ENCODE data around the gene BGLAP. TPM values are rescaled to one million over a fixed set of nuclear protein-coding genes. Genes with fewer than 3 reads are reported as not detected.

BGLAP gene
- total RNA-seq, 1 donor from 2014 or later: not detected

DNA sequence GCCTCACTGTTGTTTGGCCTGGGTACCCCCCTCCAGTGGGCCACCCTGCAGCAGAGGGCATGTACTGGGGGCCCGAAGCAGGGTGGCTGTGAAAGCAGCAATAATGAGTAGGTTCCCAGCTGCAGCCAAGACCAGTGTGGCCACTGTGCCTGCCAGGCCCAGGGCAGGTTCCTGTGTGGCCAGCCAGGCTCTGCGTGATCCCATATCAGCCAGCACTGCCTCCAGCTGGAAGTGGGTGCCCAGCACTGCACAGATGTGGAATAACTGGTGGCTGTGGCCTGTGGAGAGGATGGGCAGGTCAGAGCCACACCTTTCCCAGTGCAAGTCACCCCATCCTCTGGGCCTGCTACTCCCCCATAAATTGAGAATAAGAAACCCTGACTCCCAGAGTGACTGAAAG, 2.1 kb downstream of the BGLAP start:
- DNase-seq: no peak
- Mint-ChIP-seq H3K27me3 (ENCODE audit: unreplicated experiment) (peaks cover 20% of the 10 kb centered on the region), H3K4me3 (ENCODE audit: unreplicated experiment) (no peak overlapping the region), H3K27ac (ENCODE audit: unreplicated experiment) (no peak overlapping the region), H3K4me1 (ENCODE audit: low read depth, unreplicated experiment) (peaks cover 4% of the 10 kb centered on the region), H3K9me3 (ENCODE audit: unreplicated experiment) (no peaks in the 10 kb centered on the region), H3K36me3 (ENCODE audit: unreplicated experiment) (no peaks in the 10 kb centered on the region)
- TF ChIP-seq CTCF (IDR thresholded peaks at IDR 0.05; ENCODE audit: partially characterized antibody, unreplicated experiment): no peak

- H3K27me3 Mint-ChIP-seq (ENCODE audit: unreplicated experiment): peaks cover 20% of the 10 kb centered on the region
- no peak for DNase-seq
- no peak for TF ChIP-seq CTCF (IDR thresholded peaks at IDR 0.05; ENCODE audit: partially characterized antibody, unreplicated experiment)
- H3K27ac Mint-ChIP-seq (ENCODE audit: unreplicated experiment): no peak overlapping the region
- H3K9me3 Mint-ChIP-seq (ENCODE audit: unreplicated experiment): no peaks in the 10 kb centered on the region
- H3K4me3 Mint-ChIP-seq (ENCODE audit: unreplicated experiment): peak overlapping the region; percentile 3
- no peaks in the 10 kb centered on the region for H3K36me3 Mint-ChIP-seq (ENCODE audit: unreplicated experiment)
- H3K4me1 Mint-ChIP-seq (ENCODE audit: low read depth, unreplicated experiment): peaks cover 4% of the 10 kb centered on the region
Measured at GRCh38 chr1:156244712-156245111, 2.7 kb downstream of the BGLAP start.

GRCh38 chr1:156245451-156246232, 3.7 kb downstream of the BGLAP start:
- Mint-ChIP-seq H3K9me3 (ENCODE audit: unreplicated experiment) (peaks cover 1% of the 10 kb centered on the region), H3K36me3 (ENCODE audit: unreplicated experiment) (no peaks in the 10 kb centered on the region), H3K4me1 (ENCODE audit: low read depth, unreplicated experiment) (peaks cover 9% of the 10 kb centered on the region), H3K4me3 (ENCODE audit: unreplicated experiment) (peak overlapping the region; percentile 70), H3K27me3 (ENCODE audit: unreplicated experiment) (peaks cover 15% of the 10 kb centered on the region), H3K27ac (ENCODE audit: unreplicated experiment) (peak overlapping the region; percentile 0)
- no peak for TF ChIP-seq CTCF (IDR thresholded peaks at IDR 0.05; ENCODE audit: partially characterized antibody, unreplicated experiment)
- peak; percentile 47 for DNase-seq

DNA sequence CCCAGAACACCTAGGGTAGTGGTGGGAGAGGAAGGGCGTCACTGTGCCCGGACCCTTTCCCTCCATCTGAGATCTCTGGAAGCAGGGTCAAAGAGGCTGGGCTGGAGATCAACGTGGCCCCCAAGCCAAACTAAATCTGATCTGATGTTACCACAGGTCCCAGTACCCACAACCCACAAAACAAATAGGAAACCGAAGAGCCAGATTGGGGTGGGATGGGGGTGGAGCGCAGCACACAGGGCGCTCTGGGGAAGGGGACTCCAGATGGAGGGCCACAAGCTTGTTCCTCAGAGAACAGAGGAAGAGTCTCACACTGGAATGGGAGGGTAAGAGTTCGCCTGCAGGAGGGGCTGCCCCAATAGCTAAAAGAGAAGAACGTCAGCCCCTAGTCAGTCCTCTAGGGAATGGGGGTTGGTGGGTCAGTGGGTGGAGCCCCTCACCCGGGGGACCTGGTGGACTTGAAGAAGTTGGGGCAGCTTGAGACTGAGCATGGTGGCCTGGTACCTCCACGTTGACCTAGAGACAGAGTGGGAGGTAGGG, 4.3 kb downstream of the BGLAP start:
- no peaks in the 10 kb centered on the region for H3K36me3 Mint-ChIP-seq (ENCODE audit: unreplicated experiment)
- H3K4me1 Mint-ChIP-seq (ENCODE audit: low read depth, unreplicated experiment): peaks cover 12% of the 10 kb centered on the region
- H3K27me3 Mint-ChIP-seq (ENCODE audit: unreplicated experiment): peaks cover 15% of the 10 kb centered on the region
- no peak overlapping the region for H3K27ac Mint-ChIP-seq (ENCODE audit: unreplicated experiment)
- H3K9me3 Mint-ChIP-seq (ENCODE audit: unreplicated experiment): peaks cover 3% of the 10 kb centered on the region
- no peak for DNase-seq
- H3K4me3 Mint-ChIP-seq (ENCODE audit: unreplicated experiment): no peak overlapping the region
- no peak for TF ChIP-seq CTCF (IDR thresholded peaks at IDR 0.05; ENCODE audit: partially characterized antibody, unreplicated experiment)

DNA sequence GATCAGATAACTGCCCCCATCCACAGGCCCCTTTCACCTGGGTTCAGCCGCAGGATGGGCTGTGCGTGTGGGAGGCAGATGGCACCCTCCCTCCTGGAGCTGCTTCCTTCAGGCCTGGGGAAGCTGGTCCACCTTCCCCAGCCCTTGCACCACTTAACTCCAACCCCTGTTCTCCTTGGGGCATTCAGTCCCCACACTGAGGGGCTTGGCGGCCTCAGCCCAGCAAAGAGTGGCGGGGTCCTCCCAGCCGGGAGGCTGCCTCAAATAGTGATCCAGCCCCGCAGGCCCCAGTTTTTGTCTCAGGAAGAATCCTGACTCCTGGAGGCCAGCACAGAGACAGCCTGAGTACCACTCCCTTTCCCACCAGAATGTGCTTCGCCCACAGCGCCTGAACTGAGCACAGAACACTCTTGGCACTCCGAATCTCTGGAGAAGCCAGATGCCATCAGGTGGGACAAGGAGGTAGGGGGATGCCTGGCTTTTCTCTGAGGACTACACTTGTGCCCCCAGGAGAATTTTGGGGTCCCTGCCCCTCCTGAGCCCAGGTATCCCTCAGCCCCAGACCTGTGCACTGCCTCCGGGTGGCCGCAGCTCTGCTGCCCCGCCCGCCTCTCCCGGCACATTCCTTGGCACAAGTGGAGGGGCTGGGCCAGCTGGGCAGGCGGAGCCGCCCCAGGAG, 4.9 kb downstream of the BGLAP start:
- TF ChIP-seq CTCF (IDR thresholded peaks at IDR 0.05; ENCODE audit: partially characterized antibody, unreplicated experiment): no peak
- DNase-seq: no peak
- H3K4me3 Mint-ChIP-seq (ENCODE audit: unreplicated experiment): no peak overlapping the region
- no peaks in the 10 kb centered on the region for H3K36me3 Mint-ChIP-seq (ENCODE audit: unreplicated experiment)
- H3K27ac Mint-ChIP-seq (ENCODE audit: unreplicated experiment): no peak overlapping the region
- peaks cover 19% of the 10 kb centered on the region for H3K27me3 Mint-ChIP-seq (ENCODE audit: unreplicated experiment)
- H3K9me3 Mint-ChIP-seq (ENCODE audit: unreplicated experiment): peaks cover 8% of the 10 kb centered on the region
- peaks cover 17% of the 10 kb centered on the region for H3K4me1 Mint-ChIP-seq (ENCODE audit: low read depth, unreplicated experiment)

Data from glutamatergic neuron (in vitro differentiated cells).